HepG2 (cell line): Measurements from ENCODE around the gene COASY. TPM values are rescaled to one million over a fixed set of nuclear protein-coding genes. Genes with fewer than 3 reads are reported as not detected.
A peak's percentile ranks its signal among the peaks of the same experiment; 100 is the strongest.

ENCODE experiments used
- ARNT ChIP-seq: fragments of 450-650 bp; IDR thresholded peaks from 2 replicates; pipeline ENCODE4 v1.6.1; 2017
- ESRRA ChIP-seq: sonication (generic); formaldehyde crosslinking; IDR thresholded peaks from 2 replicates; pipeline ENCODE4 v1.5.1; 2020; ENCODE audit warnings: mild to moderate bottlenecking, low read depth, missing genetic modification reagents
- FLYWCH1 ChIP-seq: sonication (generic); formaldehyde crosslinking; IDR thresholded peaks from 2 replicates; pipeline ENCODE4 v1.8.1; 2023; ENCODE audit warnings: mild to moderate bottlenecking, missing genetic modification reagents
- FOSL2 ChIP-seq: sonication (generic); formaldehyde crosslinking; IDR thresholded peaks from 2 replicates; pipeline ENCODE4 v1.4.0; 2020; ENCODE audit warnings: missing genetic modification reagents
- FOXA3 ChIP-seq: IDR thresholded peaks from 2 replicates; pipeline ENCODE4 v1.6.1; 2016; ENCODE audit warnings: missing genetic modification reagents, missing compliant biosample characterization
- ISL2 ChIP-seq: sonication (generic); formaldehyde crosslinking; IDR thresholded peaks from 2 replicates; pipeline ENCODE4 v1.5.0; 2020; ENCODE audit warnings: missing genetic modification reagents
- ISX ChIP-seq: sonication (generic); formaldehyde crosslinking; conservative IDR thresholded peaks from 2 replicates; pipeline ENCODE4 v1.5.0; 2020; ENCODE audit warnings: missing genetic modification reagents
- KAT8 ChIP-seq: IDR thresholded peaks from 2 replicates; pipeline ENCODE4 v1.6.1; 2016; ENCODE audit warnings: missing genetic modification reagents, missing compliant biosample characterization
- MTF1 ChIP-seq: sonication (generic); formaldehyde crosslinking; IDR thresholded peaks from 2 replicates; pipeline ENCODE4 v1.5.0; 2020; ENCODE audit warnings: missing genetic modification reagents
- NFYB ChIP-seq: sonication (generic); formaldehyde crosslinking; IDR thresholded peaks from 2 replicates; pipeline ENCODE4 v1.4.0; 2020; ENCODE audit warnings: missing genetic modification reagents
- PCBP1 ChIP-seq: fragments of 200-400 bp; formaldehyde crosslinking; IDR thresholded peaks from 2 replicates; pipeline ENCODE4 v1.6.1; 2017; ENCODE audit warnings: mild to moderate bottlenecking, low read depth, low read length, borderline replicate concordance
- PHF21A ChIP-seq: sonication (generic); formaldehyde crosslinking; IDR thresholded peaks from 2 replicates; pipeline ENCODE4 v1.5.0; 2020; ENCODE audit warnings: mild to moderate bottlenecking, missing genetic modification reagents
- RXRB ChIP-seq: IDR thresholded peaks from 2 replicates; pipeline ENCODE4 v1.6.1; 2016; ENCODE audit warnings: borderline replicate concordance, missing genetic modification reagents, missing compliant biosample characterization
- SMAD9 ChIP-seq: sonication (generic); formaldehyde crosslinking; IDR thresholded peaks from 2 replicates; pipeline ENCODE4 v1.5.1; 2020; ENCODE audit warnings: mild to moderate bottlenecking, missing genetic modification reagents
- ZFP36L1 ChIP-seq: sonication (generic); formaldehyde crosslinking; IDR thresholded peaks from 2 replicates; pipeline ENCODE4 v1.8.0; 2022; ENCODE audit warnings: mild to moderate bottlenecking, missing genetic modification reagents, moderate library complexity
- ZNF710 ChIP-seq: sonication (generic); formaldehyde crosslinking; IDR thresholded peaks from 2 replicates; pipeline ENCODE4 v1.5.0; 2020; ENCODE audit warnings: mild to moderate bottlenecking, missing genetic modification reagents, borderline replicate concordance
- polyA plus RNA-seq, 8 experiments: library from polyadenylated mRNA; depleted of rRNA in 3 of 8; stranded (reverse) in 7 of 8; unstranded in 1 of 8; fragments of >200 nt; fragmentation: Illumina TruSeq in 4 of 8; extraction: Trizol in 4 of 8; gene quantifications; 2 replicates each; pipeline versions ENCODE4 v1.2.1 to v1.2.3, GENCODE V29; 2011 to 2016; ENCODE audit warnings: low read depth in 4 of 8, missing spikeins in 1 of 8, mixed read lengths in 1 of 8; ENCODE audit not compliant: insufficient read depth in 1 of 8
- total RNA-seq, 5 experiments: library from RNA; depleted of rRNA; stranded (reverse); fragments of >200 nt; fragmentation: Illumina TruSeq; extraction: Trizol; gene quantifications; 2 replicates each; pipeline ENCODE4 v1.2.3, GENCODE V29; 2016; ENCODE audit warnings: low read depth in 1 of 5
- TF ChIP-seq, protein P1 (sequence below), 2 experiments: fragments of 450-650 bp in 1 of 2; sonication (generic) in 1 of 2; formaldehyde crosslinking in 1 of 2; IDR thresholded peaks; 2 replicates each; pipeline versions ENCODE4 v1.6.1 to v1.8.0; 2016 to 2022; ENCODE audit warnings: antibody characterized with exemption in 1 of 2, mild to moderate bottlenecking in 1 of 2, missing genetic modification reagents in 1 of 2
- TF ChIP-seq, protein P2 (sequence below): sonication (generic); formaldehyde crosslinking; IDR thresholded peaks from 2 replicates; pipeline ENCODE4 v1.5.0; 2020; ENCODE audit warnings: mild to moderate bottlenecking, missing genetic modification reagents

Gene COASY
- total and polyA plus RNA-seq, 2 of the 13 experiments (the other 11 are each of a cell fraction or from before 2014, with no cell fraction given), result 90.7 to 125 TPM

DNA sequence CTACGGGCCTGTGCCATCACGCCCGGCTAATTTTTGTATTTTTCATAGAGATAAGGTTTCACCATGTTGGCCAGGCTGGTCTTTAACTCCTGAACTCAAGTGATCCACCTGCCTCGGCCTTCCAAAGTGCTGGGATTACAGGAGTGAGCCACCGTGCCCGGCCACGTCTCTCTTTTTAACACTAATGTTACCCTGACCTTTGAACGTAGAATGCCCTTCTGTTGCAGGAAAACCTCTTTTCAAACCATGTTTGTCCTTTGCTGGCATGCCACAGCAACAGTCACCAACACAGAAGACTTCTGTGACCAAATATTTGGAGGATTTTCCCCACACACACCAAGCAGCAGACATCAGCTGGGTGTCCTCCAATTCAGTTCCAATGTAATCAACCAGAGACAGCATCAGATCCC, 17.1 kb upstream of the COASY start (continued):
- TF ChIP-seq, protein P1, sequence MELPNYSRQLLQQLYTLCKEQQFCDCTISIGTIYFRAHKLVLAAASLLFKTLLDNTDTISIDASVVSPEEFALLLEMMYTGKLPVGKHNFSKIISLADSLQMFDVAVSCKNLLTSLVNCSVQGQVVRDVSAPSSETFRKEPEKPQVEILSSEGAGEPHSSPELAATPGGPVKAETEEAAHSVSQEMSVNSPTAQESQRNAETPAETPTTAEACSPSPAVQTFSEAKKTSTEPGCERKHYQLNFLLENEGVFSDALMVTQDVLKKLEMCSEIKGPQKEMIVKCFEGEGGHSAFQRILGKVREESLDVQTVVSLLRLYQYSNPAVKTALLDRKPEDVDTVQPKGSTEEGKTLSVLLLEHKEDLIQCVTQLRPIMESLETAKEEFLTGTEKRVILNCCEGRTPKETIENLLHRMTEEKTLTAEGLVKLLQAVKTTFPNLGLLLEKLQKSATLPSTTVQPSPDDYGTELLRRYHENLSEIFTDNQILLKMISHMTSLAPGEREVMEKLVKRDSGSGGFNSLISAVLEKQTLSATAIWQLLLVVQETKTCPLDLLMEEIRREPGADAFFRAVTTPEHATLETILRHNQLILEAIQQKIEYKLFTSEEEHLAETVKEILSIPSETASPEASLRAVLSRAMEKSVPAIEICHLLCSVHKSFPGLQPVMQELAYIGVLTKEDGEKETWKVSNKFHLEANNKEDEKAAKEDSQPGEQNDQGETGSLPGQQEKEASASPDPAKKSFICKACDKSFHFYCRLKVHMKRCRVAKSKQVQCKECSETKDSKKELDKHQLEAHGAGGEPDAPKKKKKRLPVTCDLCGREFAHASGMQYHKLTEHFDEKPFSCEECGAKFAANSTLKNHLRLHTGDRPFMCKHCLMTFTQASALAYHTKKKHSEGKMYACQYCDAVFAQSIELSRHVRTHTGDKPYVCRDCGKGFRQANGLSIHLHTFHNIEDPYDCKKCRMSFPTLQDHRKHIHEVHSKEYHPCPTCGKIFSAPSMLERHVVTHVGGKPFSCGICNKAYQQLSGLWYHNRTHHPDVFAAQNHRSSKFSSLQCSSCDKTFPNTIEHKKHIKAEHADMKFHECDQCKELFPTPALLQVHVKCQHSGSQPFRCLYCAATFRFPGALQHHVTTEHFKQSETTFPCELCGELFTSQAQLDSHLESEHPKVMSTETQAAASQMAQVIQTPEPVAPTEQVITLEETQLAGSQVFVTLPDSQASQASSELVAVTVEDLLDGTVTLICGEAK (IDR thresholded peaks at IDR 0.05), result no peak
- TF ChIP-seq, protein P1 (CRISPR knock-in tag; IDR thresholded peaks at IDR 0.05), result no peak; the same call in 1 of the 2 replicates
- TF ChIP-seq NFYB (CRISPR knock-in tag) (no peak), ZFP36L1 (CRISPR knock-in tag) (peak; percentile 69; the same call in 1 of the 2 replicates), FLYWCH1 (CRISPR knock-in tag) (no peak), FOXA3 (no peak), ESRRA (CRISPR knock-in tag) (peak; percentile 62), ARNT (no peak), SMAD9 (no peak), ZNF710 (CRISPR knock-in tag) (peak; percentile 45; the same call in 1 of the 2 replicates), ISL2 (CRISPR knock-in tag) (peak; percentile 50; the same call in 1 of the 2 replicates), ISX (CRISPR knock-in tag) (no peak), PHF21A (CRISPR knock-in tag) (peak; percentile 64; the same call in 1 of the 2 replicates), KAT8 (peak; percentile 51; the same call in 1 of the 2 replicates), FOSL2 (CRISPR knock-in tag) (no peak), MTF1 (CRISPR knock-in tag) (no peak), PCBP1 (no peak), RXRB (peak; percentile 61; the same call in 1 of the 2 replicates)
- TF ChIP-seq, protein P2, sequence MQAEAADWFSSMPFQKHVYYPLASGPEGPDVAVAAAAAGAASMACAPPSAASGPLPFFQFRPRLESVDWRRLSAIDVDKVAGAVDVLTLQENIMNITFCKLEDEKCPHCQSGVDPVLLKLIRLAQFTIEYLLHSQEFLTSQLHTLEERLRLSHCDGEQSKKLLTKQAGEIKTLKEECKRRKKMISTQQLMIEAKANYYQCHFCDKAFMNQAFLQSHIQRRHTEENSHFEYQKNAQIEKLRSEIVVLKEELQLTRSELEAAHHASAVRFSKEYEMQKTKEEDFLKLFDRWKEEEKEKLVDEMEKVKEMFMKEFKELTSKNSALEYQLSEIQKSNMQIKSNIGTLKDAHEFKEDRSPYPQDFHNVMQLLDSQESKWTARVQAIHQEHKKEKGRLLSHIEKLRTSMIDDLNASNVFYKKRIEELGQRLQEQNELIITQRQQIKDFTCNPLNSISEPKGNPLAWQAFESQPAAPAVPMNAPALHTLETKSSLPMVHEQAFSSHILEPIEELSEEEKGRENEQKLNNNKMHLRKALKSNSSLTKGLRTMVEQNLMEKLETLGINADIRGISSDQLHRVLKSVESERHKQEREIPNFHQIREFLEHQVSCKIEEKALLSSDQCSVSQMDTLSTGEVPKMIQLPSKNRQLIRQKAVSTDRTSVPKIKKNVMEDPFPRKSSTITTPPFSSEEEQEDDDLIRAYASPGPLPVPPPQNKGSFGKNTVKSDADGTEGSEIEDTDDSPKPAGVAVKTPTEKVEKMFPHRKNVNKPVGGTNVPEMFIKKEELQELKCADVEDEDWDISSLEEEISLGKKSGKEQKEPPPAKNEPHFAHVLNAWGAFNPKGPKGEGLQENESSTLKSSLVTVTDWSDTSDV, result no peak
